ENCODE data around the gene ATG7.
"Not testable (repeated sequence)": the region's sequence is repeated elsewhere in the genome, so short reads cannot be mapped to it uniquely, and the experiment has no call there.

Gene ATG7

GRCh38 chr3:11509173-11510000 is 237.2 kb downstream of the ATG7 start:
- Histone ChIP-seq H3K4me2 (no peak overlapping the region), H3K27ac (no peak overlapping the region), H3K36me3 (ENCODE audit: insufficient read depth) (no peaks in the 10 kb centered on the region), H3K4me1 (ENCODE audit: low read depth, poor library complexity, severe bottlenecking) (no peaks in the 10 kb centered on the region), H3K27me3 (ENCODE audit: insufficient read depth, low read depth) (no peaks in the 10 kb centered on the region), H3K4me3 (IDR thresholded peaks at IDR 0.05; ENCODE audit: insufficient read depth, low read depth, low read length) (no peak overlapping the region), H3K9ac (no peak overlapping the region), H4K20me1 (ENCODE audit: insufficient read depth) (no peaks in the 10 kb centered on the region), H2AFZ (ENCODE audit: low read depth) (no peak overlapping the region), H3K79me2 (ENCODE audit: insufficient read depth, low read depth) (no peaks in the 10 kb centered on the region)
- no peak for TF ChIP-seq CTCF (conservative IDR thresholded peaks at IDR 0.05; ENCODE audit: low read depth, low read length)

DNA sequence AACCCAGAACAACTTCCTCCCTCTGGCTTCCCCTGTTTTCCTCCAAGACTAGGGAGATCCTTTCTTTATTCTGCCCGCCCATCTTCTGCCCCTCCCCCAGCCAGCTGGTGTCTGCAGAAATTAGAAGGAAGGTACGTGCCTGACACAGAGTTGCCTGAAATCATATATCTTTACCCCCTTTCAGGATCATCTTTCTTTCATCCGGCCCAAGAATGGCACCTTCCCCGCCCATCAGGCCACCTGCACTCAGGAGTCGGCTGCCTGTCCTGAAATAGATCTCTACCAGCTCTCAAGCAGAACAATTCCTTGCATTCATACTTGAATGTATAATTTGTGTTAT is 237.8 kb downstream of the ATG7 start:
- no peak overlapping the region for H3K9ac ChIP-seq
- no peaks in the 10 kb centered on the region for H3K79me2 ChIP-seq (ENCODE audit: insufficient read depth, low read depth)
- no peak overlapping the region for H3K4me3 ChIP-seq (IDR thresholded peaks at IDR 0.05; ENCODE audit: insufficient read depth, low read depth, low read length)
- H2AFZ ChIP-seq (ENCODE audit: low read depth), result no peak overlapping the region
- no peaks in the 10 kb centered on the region for H3K27me3 ChIP-seq (ENCODE audit: insufficient read depth, low read depth)
- no peaks in the 10 kb centered on the region for H3K36me3 ChIP-seq (ENCODE audit: insufficient read depth)
- H3K27ac ChIP-seq, result no peak overlapping the region
- H4K20me1 ChIP-seq (ENCODE audit: insufficient read depth), result no peaks in the 10 kb centered on the region
- TF ChIP-seq CTCF (conservative IDR thresholded peaks at IDR 0.05; ENCODE audit: low read depth, low read length), result no peak
- no peak overlapping the region for H3K4me2 ChIP-seq
- H3K4me1 ChIP-seq (ENCODE audit: low read depth, poor library complexity, severe bottlenecking), result no peaks in the 10 kb centered on the region

DNA sequence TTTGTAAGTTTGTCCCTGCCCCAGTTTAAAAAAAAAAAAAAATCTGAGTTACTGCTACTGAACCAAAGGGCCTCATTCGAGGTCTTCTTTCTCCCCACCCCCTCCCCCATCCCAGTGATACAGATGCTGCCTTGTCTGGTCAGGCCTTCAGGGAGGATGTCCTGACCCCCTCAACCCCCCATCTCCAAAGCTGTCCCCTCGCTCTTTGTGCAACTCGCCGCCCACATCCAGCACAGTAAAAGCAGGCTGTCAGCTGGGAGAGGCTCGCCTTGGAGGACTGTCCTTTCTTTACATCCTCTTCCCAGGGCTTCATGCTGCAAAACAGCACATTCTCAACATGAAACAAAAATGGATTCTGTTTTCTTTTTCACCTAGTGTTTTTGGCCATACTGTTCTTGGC is 238.2 kb downstream of the ATG7 start:
- Histone ChIP-seq H3K4me1 (ENCODE audit: low read depth, poor library complexity, severe bottlenecking) (no peaks in the 10 kb centered on the region), H3K4me3 (IDR thresholded peaks at IDR 0.05; ENCODE audit: insufficient read depth, low read depth, low read length) (no peak overlapping the region), H3K27me3 (ENCODE audit: insufficient read depth, low read depth) (no peaks in the 10 kb centered on the region), H3K27ac (no peak overlapping the region), H3K4me2 (no peak overlapping the region), H2AFZ (ENCODE audit: low read depth) (no peak overlapping the region), H4K20me1 (ENCODE audit: insufficient read depth) (no peaks in the 10 kb centered on the region), H3K79me2 (ENCODE audit: insufficient read depth, low read depth) (no peaks in the 10 kb centered on the region), H3K9ac (no peak overlapping the region), H3K36me3 (ENCODE audit: insufficient read depth) (no peaks in the 10 kb centered on the region)
- no peak for TF ChIP-seq CTCF (conservative IDR thresholded peaks at IDR 0.05; ENCODE audit: low read depth, low read length)

DNA sequence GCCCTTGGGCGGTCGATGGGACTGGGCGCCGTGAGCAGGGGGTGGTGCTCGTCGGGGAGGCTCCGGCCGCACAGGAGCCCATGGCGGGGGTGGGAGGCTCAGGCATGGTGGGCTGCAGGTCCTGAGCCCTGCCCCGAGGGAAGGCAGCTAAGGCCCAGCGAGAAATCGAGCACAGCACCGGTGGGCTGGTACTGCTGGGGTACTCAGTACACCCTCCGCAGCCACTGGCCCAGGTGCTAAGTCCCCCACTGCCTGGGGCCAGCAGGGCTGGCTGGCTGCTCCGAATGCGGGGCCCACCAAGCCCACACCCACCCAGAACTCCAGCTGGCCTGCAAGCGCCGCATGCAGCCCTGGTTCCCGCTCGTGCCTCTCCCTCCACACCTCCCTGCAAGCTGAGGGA is 239.4 kb downstream of the ATG7 start:
- H3K4me2 ChIP-seq; H4K20me1 ChIP-seq (ENCODE audit: insufficient read depth); H3K4me3 ChIP-seq (IDR thresholded peaks at IDR 0.05; ENCODE audit: insufficient read depth, low read depth, low read length); H3K4me1 ChIP-seq (ENCODE audit: low read depth, poor library complexity, severe bottlenecking); H3K9ac ChIP-seq; H2AFZ ChIP-seq (ENCODE audit: low read depth); H3K79me2 ChIP-seq (ENCODE audit: insufficient read depth, low read depth); H3K36me3 ChIP-seq (ENCODE audit: insufficient read depth); H3K27me3 ChIP-seq (ENCODE audit: insufficient read depth, low read depth); H3K27ac ChIP-seq: not testable (repeated sequence)

DNA sequence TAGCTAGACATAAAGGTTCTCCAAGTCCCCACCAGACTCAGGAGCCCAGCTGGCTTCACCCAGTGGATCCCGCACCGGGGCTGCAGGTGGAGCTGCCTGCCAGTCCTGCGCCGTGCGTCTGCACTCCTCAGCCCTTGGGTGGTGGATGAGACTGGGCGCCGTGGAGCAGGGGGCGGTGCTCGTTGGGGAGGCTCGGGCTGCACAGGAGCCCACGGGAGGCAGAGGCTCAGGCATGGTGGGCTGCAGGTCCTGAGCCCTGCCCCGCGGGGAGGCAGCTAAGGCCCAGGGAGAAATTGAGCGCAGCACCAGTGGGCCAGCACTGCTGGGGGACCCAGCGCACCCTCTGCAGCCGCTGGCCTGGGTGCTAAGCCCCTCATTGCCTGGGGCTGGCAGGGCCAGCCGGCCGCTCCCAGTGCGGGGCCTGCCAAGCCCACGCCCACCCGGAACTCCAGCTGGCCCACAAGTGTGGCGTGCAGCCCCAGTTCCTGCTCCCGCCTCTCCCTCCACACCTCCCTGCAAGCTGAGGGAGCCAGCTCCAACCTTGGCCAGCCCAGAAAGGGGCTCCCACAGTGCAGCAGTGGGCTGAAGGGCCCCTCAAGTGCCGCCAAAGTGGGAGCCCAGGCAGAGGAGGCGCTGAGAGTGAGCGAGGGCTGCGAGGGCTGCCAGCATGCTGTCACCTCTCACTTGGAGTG is 241.1 kb downstream of the ATG7 start:
- not testable (repeated sequence) for H3K9ac ChIP-seq; H3K27ac ChIP-seq; H3K4me1 ChIP-seq (ENCODE audit: low read depth, poor library complexity, severe bottlenecking); H4K20me1 ChIP-seq (ENCODE audit: insufficient read depth); H3K27me3 ChIP-seq (ENCODE audit: insufficient read depth, low read depth); H3K36me3 ChIP-seq (ENCODE audit: insufficient read depth); H2AFZ ChIP-seq (ENCODE audit: low read depth); H3K4me3 ChIP-seq (IDR thresholded peaks at IDR 0.05; ENCODE audit: insufficient read depth, low read depth, low read length); H3K79me2 ChIP-seq (ENCODE audit: insufficient read depth, low read depth); H3K4me2 ChIP-seq
